B cell (primary cell): Measurements from ENCODE around the gene SUGCT. TPM values are rescaled to one million over a fixed set of nuclear protein-coding genes. Genes with fewer than 3 reads are reported as not detected.

ENCODE experiments used
- ATAC-seq: fragments of 200-7000 bp; cut with Tn5 transposase; one replicate; pipeline ENCODE4 v1.10.0; 2021; ENCODE audit warnings: low read depth, mild to moderate bottlenecking, moderate number of reproducible peaks, moderate library complexity
- CTCF ChIA-PET: fragments of 350-600 bp; sonication (Branson Sonifier 250); formaldehyde crosslinking; loops from one replicate; lab custom pipeline; 2021; ENCODE audit warnings: antibody characterized with exemption, inconsistent platforms; lab: Charles Lee
- POLR2A ChIA-PET: fragments of 350-600 bp; sonication (Branson Sonifier 250); formaldehyde crosslinking; loops from one replicate; lab custom pipeline; 2021; ENCODE audit warnings: antibody characterized with exemption; lab: Charles Lee
- DNase-seq: peaks from one replicate; pipeline ENCODE4 v3.0.0; 2013
- H2AFZ ChIP-seq: 2 replicates; pipeline ENCODE4 v1.6.1; 2012; ENCODE audit warnings: mild to moderate bottlenecking, low read depth, low read length; ENCODE audit not compliant: insufficient read depth, poor library complexity, severe bottlenecking
- H3K27ac ChIP-seq, 2 donors: 1 replicate in 1 of 2; 2 replicates in 1 of 2; pipeline ENCODE4 v1.5.1; 2012 to 2013; ENCODE audit warnings: low read length in 2 of 2, mild to moderate bottlenecking in 2 of 2, moderate library complexity in 1 of 2
- H3K27me3 ChIP-seq, 4 experiments: fragments of 200-600 bp in 1 of 4; sonication (generic) in 1 of 4; replicated peaks in 1 of 4; 1 replicate in 2 of 4; 2 replicates in 2 of 4; pipeline versions ENCODE4 v1.6.1 to v1.7.0; 2013 to 2016; ENCODE audit warnings: low read length in 3 of 4, mild to moderate bottlenecking in 2 of 4, mixed read lengths in 1 of 4, moderate library complexity in 1 of 4; ENCODE audit not compliant: insufficient read depth in 4 of 4, control insufficient read depth in 3 of 4; ENCODE audit errors: control extremely low read depth in 1 of 4
- H3K36me3 ChIP-seq, 2 experiments: replicated peaks in 1 of 2; 1 replicate in 1 of 2; 2 replicates in 1 of 2; pipeline versions ENCODE4 v1.6.1 to v1.7.1; 2013; ENCODE audit warnings: low read length in 1 of 2; ENCODE audit not compliant: insufficient read depth in 2 of 2, control insufficient read depth in 1 of 2; ENCODE audit errors: control extremely low read depth in 1 of 2, extremely low read depth in 1 of 2
- H3K4me1 ChIP-seq, 2 donors: fragments of 200-600 bp in 1 of 2; sonication (generic) in 1 of 2; 1 replicate in 1 of 2; 2 replicates in 1 of 2; pipeline versions ENCODE4 v1.5.1 to v1.6.1; 2013 to 2017; ENCODE audit warnings: low read length in 2 of 2; ENCODE audit not compliant: control insufficient read depth in 2 of 2, insufficient read depth in 2 of 2
- H3K4me2 ChIP-seq: replicated peaks from 2 replicates; pipeline ENCODE3; 2012; ENCODE audit warnings: mild to moderate bottlenecking, low read depth, low read length; ENCODE audit not compliant: poor library complexity, severe bottlenecking
- H3K4me3 ChIP-seq, 5 experiments: fragments of 200-600 bp in 1 of 5; sonication (generic) in 1 of 5; 1 replicate in 3 of 5; 2 replicates in 2 of 5; pipeline versions ENCODE4 v1.5.1 to v1.7.0; 2011 to 2016; ENCODE audit warnings: low read length in 4 of 5, mild to moderate bottlenecking in 4 of 5, low read depth in 2 of 5, control low read depth in 1 of 5, moderate library complexity in 1 of 5; ENCODE audit not compliant: insufficient read depth in 1 of 5; ENCODE audit errors: control extremely low read depth in 1 of 5, extremely low read depth in 1 of 5
- H3K79me2 ChIP-seq: fragments of 200-600 bp; sonication (generic); one replicate; pipeline ENCODE4 v1.6.0; 2016; ENCODE audit warnings: low read length; ENCODE audit not compliant: control insufficient read depth, insufficient read depth
- H3K9ac ChIP-seq: fragments of 200-600 bp; sonication (generic); 2 replicates; pipeline ENCODE4 v1.6.1; 2017; ENCODE audit warnings: mild to moderate bottlenecking, low read length, moderate library complexity
- H3K9me3 ChIP-seq, 3 donors: one replicate each; pipeline versions ENCODE4 v1.6.1 to v1.7.1; 2013; ENCODE audit warnings: low read length in 2 of 3; ENCODE audit not compliant: control insufficient read depth in 2 of 3, insufficient read depth in 1 of 3; ENCODE audit errors: control extremely low read depth in 1 of 3
- H4K20me1 ChIP-seq: 2 replicates; pipeline ENCODE4 v1.6.0; 2012; ENCODE audit warnings: mild to moderate bottlenecking, low read length; ENCODE audit not compliant: insufficient read depth, control insufficient read depth, poor library complexity, severe bottlenecking
- H3K27ac Mint-ChIP-seq: one replicate; pipeline ENCODE4 v1.8.0; 2021; ENCODE audit warnings: mixed read lengths
- H3K27me3 Mint-ChIP-seq: one replicate; pipeline ENCODE4 v1.8.0; 2021; ENCODE audit warnings: mixed read lengths
- H3K4me1 Mint-ChIP-seq: one replicate; pipeline ENCODE4 v1.8.0; 2021; ENCODE audit warnings: mixed read lengths
- H3K4me3 Mint-ChIP-seq: one replicate; pipeline ENCODE4 v1.8.0; 2021; ENCODE audit warnings: mixed read lengths
- H3K9me3 Mint-ChIP-seq: one replicate; pipeline ENCODE4 v1.8.0; 2022; ENCODE audit warnings: mixed read lengths; ENCODE audit not compliant: insufficient read depth
- EZH2 ChIP-seq: IDR thresholded peaks from 2 replicates; pipeline ENCODE4 v1.6.1; 2012; ENCODE audit warnings: borderline replicate concordance, low read depth, mild to moderate bottlenecking, moderate library complexity, low read length; ENCODE audit not compliant: insufficient read depth, poor library complexity, severe bottlenecking
- WGBS: methylation state at CpG from one replicate; pipeline ENCODE4 v1.1.5; 2013; ENCODE audit warnings: missing lambda C conversion rate; ENCODE audit not compliant: insufficient coverage; 5-methylcytosine and 5-hydroxymethylcytosine counted together
- intact Hi-C: fragments of 100-400 bp; cut with micrococcal nuclease; formaldehyde crosslinking; loops from one replicate; pipeline ENCODE4 v1.10.0; 2022
- polyA plus RNA-seq: library from polyadenylated mRNA; depleted of rRNA; stranded (reverse); fragments of >200 nt; gene quantifications from 2 replicates; pipeline ENCODE4 v1.2.3, GENCODE V29; 2012
- total RNA-seq, 2 donors: library from RNA; stranded (reverse); fragments of 120-200 nt in 1 of 2; gene quantifications; 1 replicate in 1 of 2; 2 replicates in 1 of 2; pipeline versions ENCODE4 v1.2.3 to v1.2.4, GENCODE V29; 2013 to 2022
- TF ChIP-seq, protein P1 (sequence below): fragments of 200-600 bp; IDR thresholded peaks from one replicate; pipeline ENCODE4 v1.8.0; 2022; ENCODE audit warnings: antibody characterized with exemption, mild to moderate bottlenecking

SUGCT gene
- total and polyA plus RNA-seq, 2 donors (not counting 1 experiment from before 2014, with no cell fraction given) = 0.19 to 0.86 TPM

DNA sequence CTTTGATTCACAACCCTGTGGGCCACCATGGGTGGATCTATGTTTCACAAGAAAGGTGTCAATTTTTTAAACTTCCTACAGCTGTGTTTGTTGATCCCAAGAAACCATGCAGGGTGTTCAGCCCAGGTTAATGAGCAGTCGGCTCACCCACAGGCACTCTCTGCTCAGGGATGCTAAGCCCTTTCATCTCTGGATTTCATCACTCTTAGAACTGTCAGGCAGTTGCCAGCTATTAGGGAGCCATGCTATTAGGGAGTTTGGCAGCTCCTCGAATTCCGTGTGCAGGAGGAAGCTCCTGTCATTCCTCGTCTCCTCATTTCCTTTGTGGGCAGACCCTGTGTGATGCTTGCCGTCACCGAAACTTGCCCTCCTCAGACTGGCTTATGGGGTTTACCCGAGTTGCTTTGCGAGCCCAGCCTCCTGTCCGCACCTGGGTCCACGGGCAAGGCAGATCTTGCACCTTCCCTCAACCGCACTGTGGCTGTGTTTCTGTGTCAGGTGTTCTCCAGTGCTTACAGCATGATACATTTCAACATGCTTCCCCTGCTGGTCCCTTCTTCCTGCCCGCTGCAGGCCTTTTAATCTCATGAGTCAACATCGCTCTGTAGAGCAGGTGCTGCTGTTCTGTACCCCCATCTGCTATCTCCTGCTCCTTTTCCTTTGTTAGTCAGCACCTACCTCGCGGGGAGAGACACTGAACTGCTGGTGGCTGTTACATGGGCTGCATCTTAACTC, 509.8 kb downstream of the SUGCT start:
- Mint-ChIP-seq H3K27me3 (peaks cover 7% of the 10 kb centered on the region), H3K9me3 (no peaks in the 10 kb centered on the region), H3K4me1 (peaks cover 2% of the 10 kb centered on the region), H3K27ac (no peak overlapping the region), H3K4me3 (no peak overlapping the region)
- Histone ChIP-seq H3K27ac (no peak overlapping the region), H3K27me3 (peaks cover 0 to 2% (median 0%) of the 10 kb centered on the region in 4 experiments), H2AFZ (no peak overlapping the region), H3K4me1 (no peaks in the 10 kb centered on the region), H3K79me2 (no peaks in the 10 kb centered on the region), H3K4me3 (no peak overlapping the region), H3K36me3 (no peaks in the 10 kb centered on the region), H4K20me1 (no peaks in the 10 kb centered on the region), H3K9me3 (no peaks in the 10 kb centered on the region), H3K4me2 (no peak overlapping the region), H3K9ac (no peak overlapping the region)
- TF ChIP-seq, protein P1, sequence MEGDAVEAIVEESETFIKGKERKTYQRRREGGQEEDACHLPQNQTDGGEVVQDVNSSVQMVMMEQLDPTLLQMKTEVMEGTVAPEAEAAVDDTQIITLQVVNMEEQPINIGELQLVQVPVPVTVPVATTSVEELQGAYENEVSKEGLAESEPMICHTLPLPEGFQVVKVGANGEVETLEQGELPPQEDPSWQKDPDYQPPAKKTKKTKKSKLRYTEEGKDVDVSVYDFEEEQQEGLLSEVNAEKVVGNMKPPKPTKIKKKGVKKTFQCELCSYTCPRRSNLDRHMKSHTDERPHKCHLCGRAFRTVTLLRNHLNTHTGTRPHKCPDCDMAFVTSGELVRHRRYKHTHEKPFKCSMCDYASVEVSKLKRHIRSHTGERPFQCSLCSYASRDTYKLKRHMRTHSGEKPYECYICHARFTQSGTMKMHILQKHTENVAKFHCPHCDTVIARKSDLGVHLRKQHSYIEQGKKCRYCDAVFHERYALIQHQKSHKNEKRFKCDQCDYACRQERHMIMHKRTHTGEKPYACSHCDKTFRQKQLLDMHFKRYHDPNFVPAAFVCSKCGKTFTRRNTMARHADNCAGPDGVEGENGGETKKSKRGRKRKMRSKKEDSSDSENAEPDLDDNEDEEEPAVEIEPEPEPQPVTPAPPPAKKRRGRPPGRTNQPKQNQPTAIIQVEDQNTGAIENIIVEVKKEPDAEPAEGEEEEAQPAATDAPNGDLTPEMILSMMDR = no peak
- no peak for TF ChIP-seq EZH2
- DNase-seq (no peak), ATAC-seq (no peak)
- intact Hi-C loops = no loop called here
- ChIA-PET POLR2A (no interaction called here), CTCF (no interaction called here)
- 18% methylated on average over 15 of the region's 15 CpGs for WGBS

DNA sequence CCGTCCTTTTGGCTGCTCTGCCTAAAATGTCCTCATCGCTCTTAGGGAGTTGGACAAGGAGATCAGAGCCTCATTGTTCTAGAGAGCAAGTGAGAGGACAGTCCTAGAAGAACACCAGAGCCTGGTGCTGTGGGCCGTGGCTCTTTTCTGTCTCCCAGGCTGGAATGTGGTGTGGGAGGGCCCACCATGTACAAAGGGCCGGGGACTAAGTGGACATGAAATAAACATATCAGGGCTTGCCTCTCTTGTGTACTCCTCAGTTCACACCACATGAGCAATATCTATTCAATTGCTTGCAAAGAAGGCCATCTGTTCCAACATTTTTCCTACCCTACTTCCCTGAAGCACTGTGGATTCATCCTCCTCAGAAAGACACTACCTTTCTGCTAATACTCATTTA, 510.4 kb downstream of the SUGCT start:
- CTCF ChIA-PET = no interaction called here
- TF ChIP-seq, protein P1 = no peak
- TF ChIP-seq EZH2 = no peak
- Histone ChIP-seq H3K27me3 (peaks cover 0 to 2% (median 0%) of the 10 kb centered on the region in 4 experiments), H3K27ac (no peak overlapping the region), H3K4me3 (no peak overlapping the region), H3K36me3 (no peaks in the 10 kb centered on the region), H3K4me2 (no peak overlapping the region), H2AFZ (no peak overlapping the region), H3K4me1 (no peaks in the 10 kb centered on the region), H4K20me1 (no peaks in the 10 kb centered on the region), H3K9me3 (no peaks in the 10 kb centered on the region), H3K9ac (no peak overlapping the region), H3K79me2 (no peaks in the 10 kb centered on the region)
- Mint-ChIP-seq H3K27ac (no peak overlapping the region), H3K27me3 (peaks cover 7% of the 10 kb centered on the region), H3K4me1 (peaks cover 2% of the 10 kb centered on the region), H3K4me3 (no peak overlapping the region), H3K9me3 (no peaks in the 10 kb centered on the region)
- POLR2A ChIA-PET = no interaction called here
- intact Hi-C loops = no loop called here
- WGBS = 100% methylated on average over 2 of the region's 4 CpGs
- ATAC-seq (no peak), DNase-seq (no peak)
